ENCODE results near the gene RAC2.

DNA sequence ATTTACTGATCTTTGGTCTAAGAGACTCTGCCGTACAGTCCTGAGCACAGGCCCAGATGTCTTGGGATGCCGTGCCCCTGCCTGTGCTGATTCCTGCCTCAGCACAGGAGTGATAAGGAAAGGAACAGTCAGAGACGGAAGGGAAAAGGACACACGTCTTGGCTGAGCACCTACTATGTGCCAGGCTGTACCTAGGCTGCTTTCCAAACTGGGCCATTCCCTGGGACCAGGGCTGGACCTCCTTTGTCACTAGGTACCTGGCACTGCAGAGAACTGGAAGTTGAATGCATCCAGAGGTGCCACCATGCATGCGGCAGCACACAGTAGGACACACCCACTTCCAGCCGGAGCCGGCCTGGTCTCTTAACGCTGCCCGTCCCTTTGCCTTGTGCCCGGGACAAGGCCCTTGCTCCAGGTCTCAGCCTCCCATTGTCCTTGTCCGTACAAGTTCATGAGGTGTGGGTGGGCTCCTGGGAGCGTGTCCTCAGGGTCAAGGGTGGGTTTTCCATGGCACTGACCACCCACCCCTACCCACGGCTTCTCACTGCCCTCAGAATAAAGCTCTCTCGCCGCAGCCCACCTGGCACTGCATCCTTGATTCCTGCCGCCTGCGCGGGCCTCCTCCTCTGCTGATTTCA lies 30.7 kb downstream of the RAC2 start:
- TF ChIP-seq POLR2A (IDR thresholded peaks at IDR 0.05; ENCODE audit: low read depth, low read length) (no peak), POLR2AphosphoS5 (IDR thresholded peaks at IDR 0.05; ENCODE audit: low read depth, low read length) (no peak), TAF1 (IDR thresholded peaks at IDR 0.05; ENCODE audit: borderline replicate concordance, low read depth, low read length) (no peak)
